GM12878 (cell line): Measurements from ENCODE around the gene PYHIN1.

Experiments
- BHLHE40 ChIP-seq, 2 experiments: fragments of 450-650 bp in 1 of 2; IDR thresholded peaks; 2 replicates each; pipeline ENCODE4 v1.6.1; 2011 to 2017; ENCODE audit warnings: low read depth in 2 of 2, borderline replicate concordance in 1 of 2, improper control_type of control experiment in 1 of 2, low read length in 1 of 2, mild to moderate bottlenecking in 1 of 2
- CTCF ChIP-seq, 3 experiments: IDR thresholded peaks in 2 of 3; conservative IDR thresholded peaks in 1 of 3; 2 replicates each; pipeline ENCODE4 v1.5.1; 2011; ENCODE audit warnings: low read depth in 3 of 3, low read length in 3 of 3, mild to moderate bottlenecking in 3 of 3, control low read depth in 2 of 3, moderate library complexity in 2 of 3, inconsistent platforms in 1 of 3, mixed read lengths in 1 of 3; ENCODE audit not compliant: control insufficient read depth in 2 of 3, insufficient read depth in 1 of 3; ENCODE audit errors: extremely low read depth in 1 of 3
- EP300 ChIP-seq, 2 experiments: fragments of 150-350 bp in 1 of 2; IDR thresholded peaks; 2 replicates each; pipeline ENCODE4 v1.6.1; 2011 to 2012; ENCODE audit warnings: low read depth in 2 of 2, low read length in 2 of 2, borderline replicate concordance in 1 of 2, improper control_type of control experiment in 1 of 2, inconsistent platforms in 1 of 2; ENCODE audit not compliant: control insufficient read depth in 1 of 2
- EZH2 ChIP-seq: IDR thresholded peaks from 2 replicates; pipeline ENCODE4 v1.6.1; 2012; ENCODE audit warnings: low read depth, mild to moderate bottlenecking, control low read depth, inconsistent platforms, low read length, borderline replicate concordance; ENCODE audit not compliant: control insufficient read depth
- FOS ChIP-seq: IDR thresholded peaks from 3 replicates; pipeline ENCODE4 v1.6.1; 2011; ENCODE audit warnings: borderline replicate concordance; ENCODE audit not compliant: insufficient read length; ENCODE audit errors: extremely low read depth
- NR2C2 ChIP-seq: IDR thresholded peaks from 2 replicates; pipeline ENCODE4 v1.6.1; 2011; ENCODE audit warnings: borderline replicate concordance, low read depth; ENCODE audit not compliant: control insufficient read depth, insufficient read length
- PKNOX1 ChIP-seq: fragments of 450-650 bp; IDR thresholded peaks from 2 replicates; pipeline ENCODE4 v1.6.1; 2016; ENCODE audit warnings: mild to moderate bottlenecking
- POLR2A ChIP-seq: IDR thresholded peaks from 2 replicates; pipeline ENCODE4 v1.6.1; 2011; ENCODE audit warnings: low read depth, mild to moderate bottlenecking, low read length
- POLR2AphosphoS5 ChIP-seq: IDR thresholded peaks from 2 replicates; pipeline ENCODE4 v1.6.1; 2011; ENCODE audit warnings: mild to moderate bottlenecking, low read length, inconsistent platforms
- SIN3A ChIP-seq: IDR thresholded peaks from 2 replicates; pipeline ENCODE4 v1.6.1; 2012; ENCODE audit warnings: low read depth, low read length, improper control_type of control experiment
- SRF ChIP-seq, 2 experiments: IDR thresholded peaks; 2 replicates each; pipeline ENCODE4 v1.6.1; 2011; ENCODE audit warnings: low read depth in 2 of 2, low read length in 2 of 2, mild to moderate bottlenecking in 1 of 2, moderate library complexity in 1 of 2
- TCF3 ChIP-seq: IDR thresholded peaks from 2 replicates; pipeline ENCODE4 v1.6.1; 2012; ENCODE audit warnings: low read depth, mild to moderate bottlenecking, low read length, borderline replicate concordance; ENCODE audit not compliant: insufficient read depth
- YY1 ChIP-seq: IDR thresholded peaks from 2 replicates; pipeline ENCODE4 v1.6.1; 2011; ENCODE audit warnings: low read depth, mild to moderate bottlenecking, low read length
- ZBTB33 ChIP-seq: fragments of 450-650 bp; IDR thresholded peaks from 2 replicates; pipeline ENCODE4 v1.6.1; 2017; ENCODE audit warnings: mild to moderate bottlenecking

- TF ChIP-seq CTCF (IDR thresholded peaks at IDR 0.05 in 2 of 3, conservative IDR thresholded peaks at IDR 0.05 in 1 of 3; ENCODE audit: control insufficient read depth in 2 of 3, extremely low read depth in 1 of 3, insufficient read depth in 1 of 3, low read depth in 3 of 3, low read length in 3 of 3) (no peak), POLR2A (no peak), YY1 (no peak), ZBTB33 (no peak), NR2C2 (no peak), FOS (no peak), SRF (IDR thresholded peaks at IDR 0.05; ENCODE audit: low read depth in 2 of 2, low read length in 2 of 2) (no peak), EZH2 (no peak), BHLHE40 (IDR thresholded peaks at IDR 0.05; ENCODE audit: borderline replicate concordance in 1 of 2, low read depth in 2 of 2, low read length in 1 of 2) (no peak), SIN3A (no peak), EP300 (IDR thresholded peaks at IDR 0.05; ENCODE audit: borderline replicate concordance in 1 of 2, control insufficient read depth in 1 of 2, low read depth in 2 of 2, low read length in 2 of 2) (no peak), POLR2AphosphoS5 (no peak), TCF3 (no peak), PKNOX1 (no peak)
Observed at GRCh38 chr1:158924677-158925076, 6.7 kb upstream of the PYHIN1 start.
